ENCODE data around the gene TRAPPC14.
A peak's percentile ranks its signal among the peaks of the same experiment; 100 is the strongest.

TRAPPC14 gene

GRCh38 chr7:100166317-100166940 lies 7.9 kb upstream of the TRAPPC14 start:
- H3K4me3 ChIP-seq (ENCODE audit: low read depth, low read length), result no peak overlapping the region
- TF ChIP-seq MYNN (tag by site-specific recombination; IDR thresholded peaks at IDR 0.05; ENCODE audit: borderline replicate concordance) (no peak), ZNF830 (tag by site-specific recombination; IDR thresholded peaks at IDR 0.05; ENCODE audit: low read depth) (no peak), ZNF157 (tag by site-specific recombination; IDR thresholded peaks at IDR 0.05) (no peak), ZNF48 (tag by site-specific recombination; IDR thresholded peaks at IDR 0.05) (no peak), ZNF623 (tag by site-specific recombination; IDR thresholded peaks at IDR 0.05) (no peak), ZNF24 (tag by site-specific recombination; IDR thresholded peaks at IDR 0.05) (no peak), KLF16 (tag by site-specific recombination; IDR thresholded peaks at IDR 0.05) (no peak)
- TF ChIP-seq, protein P1, sequence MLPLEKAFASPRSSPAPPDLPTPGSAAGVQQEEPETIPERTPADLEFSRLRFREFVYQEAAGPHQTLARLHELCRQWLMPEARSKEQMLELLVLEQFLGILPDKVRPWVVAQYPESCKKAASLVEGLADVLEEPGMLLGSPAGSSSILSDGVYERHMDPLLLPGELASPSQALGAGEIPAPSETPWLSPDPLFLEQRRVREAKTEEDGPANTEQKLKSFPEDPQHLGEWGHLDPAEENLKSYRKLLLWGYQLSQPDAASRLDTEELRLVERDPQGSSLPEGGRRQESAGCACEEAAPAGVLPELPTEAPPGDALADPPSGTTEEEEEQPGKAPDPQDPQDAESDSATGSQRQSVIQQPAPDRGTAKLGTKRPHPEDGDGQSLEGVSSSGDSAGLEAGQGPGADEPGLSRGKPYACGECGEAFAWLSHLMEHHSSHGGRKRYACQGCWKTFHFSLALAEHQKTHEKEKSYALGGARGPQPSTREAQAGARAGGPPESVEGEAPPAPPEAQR (tag by site-specific recombination; IDR thresholded peaks at IDR 0.05), result no peak
- TF ChIP-seq, protein P2, sequence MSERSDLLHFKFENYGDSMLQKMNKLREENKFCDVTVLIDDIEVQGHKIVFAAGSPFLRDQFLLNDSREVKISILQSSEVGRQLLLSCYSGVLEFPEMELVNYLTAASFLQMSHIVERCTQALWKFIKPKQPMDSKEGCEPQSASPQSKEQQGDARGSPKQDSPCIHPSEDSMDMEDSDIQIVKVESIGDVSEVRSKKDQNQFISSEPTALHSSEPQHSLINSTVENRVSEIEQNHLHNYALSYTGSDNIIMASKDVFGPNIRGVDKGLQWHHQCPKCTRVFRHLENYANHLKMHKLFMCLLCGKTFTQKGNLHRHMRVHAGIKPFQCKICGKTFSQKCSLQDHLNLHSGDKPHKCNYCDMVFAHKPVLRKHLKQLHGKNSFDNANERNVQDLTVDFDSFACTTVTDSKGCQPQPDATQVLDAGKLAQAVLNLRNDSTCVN (tag by site-specific recombination; optimal IDR thresholded peaks at IDR 0.05), result no peak
- peaks cover 8% of the 10 kb centered on the region for H3K4me1 ChIP-seq (ENCODE audit: control insufficient read depth, insufficient read depth, low read length)
- ChIA-PET CTCF (no interaction called here), POLR2A (interaction anchor here (0.5 to 2.7 kb wide), 2 partner anchors 18 to 664 kb away, joined by 5 to 13 read pairs; partner anchors contain the start of gene LAMTOR4)
- H3K9me3 ChIP-seq (ENCODE audit: control insufficient read depth, insufficient read depth, low read depth, low read length), result no peaks in the 10 kb centered on the region
- H3K27ac ChIP-seq (ENCODE audit: extremely low read depth, low read depth, low read length), result no peak overlapping the region
- H3K36me3 ChIP-seq (ENCODE audit: control insufficient read depth in 2 of 2, insufficient read depth in 1 of 2, low read length in 2 of 2), result no peaks in the 10 kb centered on the region

DNA sequence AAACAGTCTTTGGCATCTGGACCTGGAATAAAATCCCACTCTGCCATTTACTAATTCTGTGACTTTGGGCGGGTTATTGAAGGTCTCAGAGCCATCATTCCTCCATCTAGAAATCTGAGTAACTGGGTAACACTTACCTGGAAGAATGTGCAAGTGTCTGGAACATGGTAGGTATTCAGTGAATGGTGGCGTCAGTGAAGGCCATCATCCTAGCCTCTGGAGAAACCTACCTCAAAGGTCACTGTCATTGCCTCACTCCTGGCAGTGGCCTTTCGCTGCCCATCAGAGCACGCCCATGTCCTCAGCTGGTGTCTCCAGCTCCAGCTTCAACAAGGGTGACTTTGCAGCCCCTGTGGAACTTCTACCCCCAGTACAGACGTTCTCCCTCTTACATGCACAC lies 5.3 kb upstream of the TRAPPC14 start:
- Histone ChIP-seq H3K4me3 (ENCODE audit: low read depth, low read length) (no peak overlapping the region), H3K27ac (ENCODE audit: extremely low read depth, low read depth, low read length) (no peak overlapping the region), H3K9me3 (ENCODE audit: control insufficient read depth, insufficient read depth, low read depth, low read length) (no peaks in the 10 kb centered on the region), H3K36me3 (ENCODE audit: control insufficient read depth in 2 of 2, insufficient read depth in 1 of 2, low read length in 2 of 2) (no peaks in the 10 kb centered on the region), H3K4me1 (ENCODE audit: control insufficient read depth, insufficient read depth, low read length) (peaks cover 8% of the 10 kb centered on the region)
- TF ChIP-seq ZNF658 (tag by site-specific recombination; IDR thresholded peaks at IDR 0.05) (no peak), PRDM1 (tag by site-specific recombination; IDR thresholded peaks at IDR 0.05) (0 out of 2 replicates have a peak, but pooled peaks have one; percentile 26), ZNF223 (tag by site-specific recombination; IDR thresholded peaks at IDR 0.05) (no peak), MZF1 (tag by site-specific recombination; IDR thresholded peaks at IDR 0.05; ENCODE audit: borderline replicate concordance) (no peak), ZNF544 (tag by site-specific recombination; IDR thresholded peaks at IDR 0.05) (no peak), ZNF19 (tag by site-specific recombination; IDR thresholded peaks at IDR 0.05; ENCODE audit: low read depth) (no peak), ZBTB20 (tag by site-specific recombination; IDR thresholded peaks at IDR 0.05) (no peak), ZNF10 (tag by site-specific recombination; IDR thresholded peaks at IDR 0.05) (no peak)
- ChIA-PET POLR2A (interaction anchor here (1.4 kb wide), 1 partner anchor 15 kb away, joined by 6 read pairs; the partner anchor contains the start of gene LAMTOR4), CTCF (interaction anchor here (0.6 kb wide), 1 partner anchor 102 kb away, joined by 3 read pairs; no protein-coding TSS in a partner anchor)

DNA sequence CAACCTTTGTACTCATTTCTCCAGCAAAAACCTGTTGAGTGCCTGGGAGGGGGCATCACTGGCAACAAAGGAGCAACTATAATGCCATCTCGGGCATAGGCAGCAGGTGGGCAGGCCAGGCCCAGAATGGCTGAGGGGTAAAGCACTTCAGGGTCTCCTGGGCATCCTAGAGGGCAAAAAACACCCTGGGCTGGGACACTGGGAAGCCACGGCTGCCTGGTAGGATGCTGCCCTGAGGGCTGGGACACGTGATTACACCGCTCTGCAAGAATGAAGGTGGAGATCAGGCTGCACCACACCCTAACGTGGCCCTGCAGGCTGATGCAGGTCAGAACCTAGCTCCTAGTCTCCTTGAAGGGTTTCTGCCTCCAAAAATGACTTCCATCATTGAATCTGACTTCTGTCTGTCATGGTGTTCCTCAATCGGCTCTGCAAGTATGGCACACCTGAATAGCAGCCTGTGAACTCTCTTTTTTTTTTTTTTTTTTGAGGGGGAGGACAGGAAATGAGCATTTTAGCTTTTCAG lies 4.5 kb upstream of the TRAPPC14 start:
- Histone ChIP-seq H3K9me3 (ENCODE audit: control insufficient read depth, insufficient read depth, low read depth, low read length) (no peaks in the 10 kb centered on the region), H3K27ac (ENCODE audit: extremely low read depth, low read depth, low read length) (no peak overlapping the region), H3K36me3 (ENCODE audit: control insufficient read depth in 2 of 2, insufficient read depth in 1 of 2, low read length in 2 of 2) (no peaks in the 10 kb centered on the region), H3K4me1 (ENCODE audit: control insufficient read depth, insufficient read depth, low read length) (peaks cover 8% of the 10 kb centered on the region), H3K4me3 (ENCODE audit: low read depth, low read length) (no peak overlapping the region)
- ChIA-PET CTCF (interaction anchor here (0.6 to 0.7 kb wide), 2 partner anchors 30 to 55 kb away, joined by 3 to 6 read pairs; no protein-coding TSS in a partner anchor), POLR2A (interaction anchor here (0.7 to 1.4 kb wide), 2 partner anchors 14 to 28 kb away, joined by 4 to 6 read pairs; partner anchors contain the start of gene LAMTOR4)
- TF ChIP-seq ZNF239 (tag by site-specific recombination; IDR thresholded peaks at IDR 0.05) (no peak), ZNF558 (tag by site-specific recombination; IDR thresholded peaks at IDR 0.05) (no peak), REPIN1 (tag by site-specific recombination; IDR thresholded peaks at IDR 0.05; ENCODE audit: low read depth) (no peak), ZFHX2 (tag by site-specific recombination; conservative IDR thresholded peaks at IDR 0.05) (no peak), OSR2 (tag by site-specific recombination; IDR thresholded peaks at IDR 0.05) (no peak)
- TF ChIP-seq, protein P3, sequence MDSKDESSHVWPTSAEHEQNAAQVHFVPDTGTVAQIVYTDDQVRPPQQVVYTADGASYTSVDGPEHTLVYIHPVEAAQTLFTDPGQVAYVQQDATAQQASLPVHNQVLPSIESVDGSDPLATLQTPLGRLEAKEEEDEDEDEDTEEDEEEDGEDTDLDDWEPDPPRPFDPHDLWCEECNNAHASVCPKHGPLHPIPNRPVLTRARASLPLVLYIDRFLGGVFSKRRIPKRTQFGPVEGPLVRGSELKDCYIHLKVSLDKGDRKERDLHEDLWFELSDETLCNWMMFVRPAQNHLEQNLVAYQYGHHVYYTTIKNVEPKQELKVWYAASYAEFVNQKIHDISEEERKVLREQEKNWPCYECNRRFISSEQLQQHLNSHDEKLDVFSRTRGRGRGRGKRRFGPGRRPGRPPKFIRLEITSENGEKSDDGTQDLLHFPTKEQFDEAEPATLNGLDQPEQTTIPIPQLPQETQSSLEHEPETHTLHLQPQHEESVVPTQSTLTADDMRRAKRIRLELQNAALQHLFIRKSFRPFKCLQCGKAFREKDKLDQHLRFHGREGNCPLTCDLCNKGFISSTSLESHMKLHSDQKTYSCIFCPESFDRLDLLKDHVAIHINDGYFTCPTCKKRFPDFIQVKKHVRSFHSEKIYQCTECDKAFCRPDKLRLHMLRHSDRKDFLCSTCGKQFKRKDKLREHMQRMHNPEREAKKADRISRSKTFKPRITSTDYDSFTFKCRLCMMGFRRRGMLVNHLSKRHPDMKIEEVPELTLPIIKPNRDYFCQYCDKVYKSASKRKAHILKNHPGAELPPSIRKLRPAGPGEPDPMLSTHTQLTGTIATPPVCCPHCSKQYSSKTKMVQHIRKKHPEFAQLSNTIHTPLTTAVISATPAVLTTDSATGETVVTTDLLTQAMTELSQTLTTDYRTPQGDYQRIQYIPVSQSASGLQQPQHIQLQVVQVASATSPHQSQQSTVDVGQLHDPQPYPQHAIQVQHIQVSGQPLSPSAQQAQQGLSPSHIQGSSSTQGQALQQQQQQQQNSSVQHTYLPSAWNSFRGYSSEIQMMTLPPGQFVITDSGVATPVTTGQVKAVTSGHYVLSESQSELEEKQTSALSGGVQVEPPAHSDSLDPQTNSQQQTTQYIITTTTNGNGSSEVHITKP (tag by site-specific recombination; IDR thresholded peaks at IDR 0.05), result no peak
- TF ChIP-seq, protein P4, sequence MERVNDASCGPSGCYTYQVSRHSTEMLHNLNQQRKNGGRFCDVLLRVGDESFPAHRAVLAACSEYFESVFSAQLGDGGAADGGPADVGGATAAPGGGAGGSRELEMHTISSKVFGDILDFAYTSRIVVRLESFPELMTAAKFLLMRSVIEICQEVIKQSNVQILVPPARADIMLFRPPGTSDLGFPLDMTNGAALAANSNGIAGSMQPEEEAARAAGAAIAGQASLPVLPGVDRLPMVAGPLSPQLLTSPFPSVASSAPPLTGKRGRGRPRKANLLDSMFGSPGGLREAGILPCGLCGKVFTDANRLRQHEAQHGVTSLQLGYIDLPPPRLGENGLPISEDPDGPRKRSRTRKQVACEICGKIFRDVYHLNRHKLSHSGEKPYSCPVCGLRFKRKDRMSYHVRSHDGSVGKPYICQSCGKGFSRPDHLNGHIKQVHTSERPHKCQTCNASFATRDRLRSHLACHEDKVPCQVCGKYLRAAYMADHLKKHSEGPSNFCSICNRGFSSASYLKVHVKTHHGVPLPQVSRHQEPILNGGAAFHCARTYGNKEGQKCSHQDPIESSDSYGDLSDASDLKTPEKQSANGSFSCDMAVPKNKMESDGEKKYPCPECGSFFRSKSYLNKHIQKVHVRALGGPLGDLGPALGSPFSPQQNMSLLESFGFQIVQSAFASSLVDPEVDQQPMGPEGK (tag by site-specific recombination; IDR thresholded peaks at IDR 0.05), result no peak

Data from HEK293 (cell line).